Kidney (tissue), 14 donors: ENCODE data around the gene KRT78. TPM values are rescaled to one million over a fixed set of nuclear protein-coding genes. Genes with fewer than 3 reads are reported as not detected.

ENCODE experiments used
- DNase-seq, 5 donors: peaks; one replicate each; pipeline ENCODE4 v3.0.0-alpha.2; 2013 to 2020
- FAIRE-seq: peaks from 2 replicates; lab custom pipeline; 2012; peaks lifted over from hg19 to GRCh38; lab: Jason Lieb, UNC
- H3K27ac ChIP-seq, 2 donors: one replicate each; pipeline ENCODE4 v1.7.0; 2013; ENCODE audit warnings: low read depth in 2 of 2, low read length in 2 of 2, inconsistent platforms in 1 of 2
- H3K27me3 ChIP-seq: one replicate; pipeline ENCODE4 v1.7.1; 2013; ENCODE audit warnings: low read length, inconsistent platforms; ENCODE audit not compliant: control insufficient read depth, insufficient read depth
- H3K36me3 ChIP-seq, 3 donors: one replicate each; pipeline versions ENCODE4 v1.7.0 to v1.7.1; 2013; ENCODE audit warnings: low read length in 3 of 3, control low read depth in 1 of 3, inconsistent platforms in 1 of 3; ENCODE audit not compliant: insufficient read depth in 3 of 3, control insufficient read depth in 2 of 3
- H3K4me1 ChIP-seq, 3 donors: one replicate each; pipeline versions ENCODE4 v1.7.0 to v1.7.1; 2013; ENCODE audit warnings: low read length in 3 of 3, inconsistent platforms in 1 of 3, low read depth in 1 of 3; ENCODE audit not compliant: control insufficient read depth in 2 of 3, insufficient read depth in 2 of 3
- H3K4me3 ChIP-seq, 3 donors: one replicate each; pipeline versions ENCODE4 v1.7.0 to v1.8.1; 2013; ENCODE audit warnings: low read length in 3 of 3, control low read depth in 1 of 3, inconsistent platforms in 1 of 3
- H3K9ac ChIP-seq, 3 donors: one replicate each; pipeline versions ENCODE4 v1.7.0 to v1.7.1; 2013; ENCODE audit warnings: low read length in 3 of 3, control low read depth in 1 of 3, inconsistent platforms in 1 of 3
- H3K9me3 ChIP-seq, 3 donors: one replicate each; pipeline versions ENCODE4 v1.7.0 to v1.7.1; 2013; ENCODE audit warnings: low read length in 3 of 3, control low read depth in 1 of 3, inconsistent platforms in 1 of 3; ENCODE audit not compliant: control insufficient read depth in 2 of 3, insufficient read depth in 1 of 3
- intact Hi-C: fragments of 100-400 bp; cut with DNase I; formaldehyde crosslinking; loops from one replicate; pipeline ENCODE4 v1.11.1; 2022
- polyA plus RNA-seq: library from polyadenylated mRNA; stranded (reverse); fragments of 350-450 nt; fragmentation: Illumina TruSeq; extraction: RNeasy Lipid Tissue Mini Kit (QIAGEN cat#74804); gene quantifications from one replicate; pipeline ENCODE4 v1.2.3, GENCODE V29; 2014; ENCODE audit warnings: low read depth, low replicate concordance; ENCODE audit not compliant: insufficient read depth
- total RNA-seq: library from RNA; stranded (reverse); fragmentation: NEBNext Ultra II Directional; extraction: Animal tissue kit (Norgen Biotek cat#: 25700); gene quantifications from one replicate; pipeline ENCODE4 v1.2.1, GENCODE V29; 2021
- TF ChIP-seq, protein P1 (sequence below): IDR thresholded peaks from 3 replicates; pipeline ENCODE4 v1.5.1; 2012; ENCODE audit warnings: mild to moderate bottlenecking, moderate library complexity, borderline replicate concordance; ENCODE audit not compliant: insufficient read depth; ENCODE audit errors: extremely low read depth
- donor health status: control.
- donor health status: control.
- donor health status: control.
- donor health status: control.
- donor health status: control.
- donor health status: DM: yes; HTN: yes; CAD: no.
- donor health status: Normal renal cell carcinoma (clear cell type).

KRT78 gene
- total and polyA plus RNA-seq, 2 donors from 2014 or later = not detected

DNA sequence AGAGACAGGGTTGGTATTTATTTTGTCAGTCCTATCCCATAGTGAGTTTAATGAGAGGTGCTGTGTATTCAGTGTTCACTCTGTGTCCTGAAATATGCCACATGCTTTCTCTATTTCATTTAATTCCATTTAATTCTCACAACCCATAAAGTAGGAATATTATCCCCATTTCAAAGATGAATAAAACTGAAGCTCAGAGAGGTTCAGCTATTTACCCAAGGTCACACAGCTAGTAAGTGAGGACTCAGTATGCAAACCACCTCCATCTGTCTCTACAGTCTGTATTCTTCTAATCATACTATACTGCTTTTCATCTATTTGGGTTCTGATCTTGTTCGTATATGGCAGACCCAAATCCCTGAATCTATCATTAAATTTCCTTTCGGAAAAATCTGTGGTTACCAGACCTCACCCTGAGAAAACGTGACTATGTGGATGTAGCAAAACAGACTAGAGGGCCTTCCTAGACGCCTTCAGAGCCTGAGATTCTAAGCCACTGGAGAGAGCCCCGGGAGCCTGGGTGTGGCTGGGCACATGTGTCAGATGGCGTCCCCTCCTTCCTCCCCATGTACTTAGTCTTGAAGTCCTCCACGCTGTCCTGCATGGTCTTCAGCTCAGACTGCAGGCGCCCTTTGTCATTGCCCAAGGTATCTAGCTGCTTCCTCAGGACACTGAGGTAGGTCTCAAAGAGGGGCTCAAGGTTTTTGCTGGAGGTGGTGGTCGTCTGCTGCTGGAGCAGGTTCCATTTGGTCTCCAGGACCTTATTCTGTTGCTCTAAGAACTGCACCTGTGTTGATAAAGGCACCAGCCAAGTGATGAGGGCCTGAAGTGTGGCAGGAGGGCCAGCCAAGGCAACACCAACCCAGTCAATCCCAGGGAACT is 37.4 kb downstream of the KRT78 start:
- H3K9me3 ChIP-seq = no peaks in the 10 kb centered on the region
- H3K4me1 ChIP-seq = no peaks in the 10 kb centered on the region
- intact Hi-C loops = no loop called here
- no peak overlapping the region for H3K4me3 ChIP-seq
- TF ChIP-seq, protein P1, sequence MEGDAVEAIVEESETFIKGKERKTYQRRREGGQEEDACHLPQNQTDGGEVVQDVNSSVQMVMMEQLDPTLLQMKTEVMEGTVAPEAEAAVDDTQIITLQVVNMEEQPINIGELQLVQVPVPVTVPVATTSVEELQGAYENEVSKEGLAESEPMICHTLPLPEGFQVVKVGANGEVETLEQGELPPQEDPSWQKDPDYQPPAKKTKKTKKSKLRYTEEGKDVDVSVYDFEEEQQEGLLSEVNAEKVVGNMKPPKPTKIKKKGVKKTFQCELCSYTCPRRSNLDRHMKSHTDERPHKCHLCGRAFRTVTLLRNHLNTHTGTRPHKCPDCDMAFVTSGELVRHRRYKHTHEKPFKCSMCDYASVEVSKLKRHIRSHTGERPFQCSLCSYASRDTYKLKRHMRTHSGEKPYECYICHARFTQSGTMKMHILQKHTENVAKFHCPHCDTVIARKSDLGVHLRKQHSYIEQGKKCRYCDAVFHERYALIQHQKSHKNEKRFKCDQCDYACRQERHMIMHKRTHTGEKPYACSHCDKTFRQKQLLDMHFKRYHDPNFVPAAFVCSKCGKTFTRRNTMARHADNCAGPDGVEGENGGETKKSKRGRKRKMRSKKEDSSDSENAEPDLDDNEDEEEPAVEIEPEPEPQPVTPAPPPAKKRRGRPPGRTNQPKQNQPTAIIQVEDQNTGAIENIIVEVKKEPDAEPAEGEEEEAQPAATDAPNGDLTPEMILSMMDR = no peak
- no peak for FAIRE-seq
- no peak for DNase-seq
- no peaks in the 10 kb centered on the region for H3K27me3 ChIP-seq
- no peak overlapping the region for H3K9ac ChIP-seq
- H3K27ac ChIP-seq = no peak overlapping the region
- H3K36me3 ChIP-seq = no peaks in the 10 kb centered on the region

DNA sequence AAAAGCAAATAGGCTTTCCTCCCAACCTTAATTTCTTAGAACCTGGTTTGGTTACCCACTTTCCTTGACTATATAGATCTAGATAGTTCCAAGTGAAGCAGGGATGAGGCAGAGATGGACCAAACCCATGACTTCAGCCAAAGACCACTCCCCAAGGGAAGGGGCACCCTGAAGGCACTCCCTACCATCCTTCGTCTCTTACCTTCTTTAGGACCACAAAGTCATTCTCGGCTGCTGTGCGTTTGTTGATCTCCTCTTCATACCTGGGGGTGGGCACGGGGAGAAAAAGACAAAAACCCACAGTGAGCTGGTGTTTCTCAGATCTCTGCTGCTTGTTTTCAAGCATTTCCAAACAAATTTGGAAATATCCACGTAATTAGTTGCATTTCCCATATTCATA is 38.2 kb downstream of the KRT78 start:
- no peaks in the 10 kb centered on the region for H3K4me1 ChIP-seq
- H3K4me3 ChIP-seq = no peak overlapping the region
- H3K27me3 ChIP-seq = no peaks in the 10 kb centered on the region
- FAIRE-seq (no peak), DNase-seq (no peak)
- H3K9ac ChIP-seq = no peak overlapping the region
- no peak overlapping the region for H3K27ac ChIP-seq
- intact Hi-C loops = no loop called here
- TF ChIP-seq, protein P1 = no peak
- no peaks in the 10 kb centered on the region for H3K9me3 ChIP-seq
- no peaks in the 10 kb centered on the region for H3K36me3 ChIP-seq

DNA sequence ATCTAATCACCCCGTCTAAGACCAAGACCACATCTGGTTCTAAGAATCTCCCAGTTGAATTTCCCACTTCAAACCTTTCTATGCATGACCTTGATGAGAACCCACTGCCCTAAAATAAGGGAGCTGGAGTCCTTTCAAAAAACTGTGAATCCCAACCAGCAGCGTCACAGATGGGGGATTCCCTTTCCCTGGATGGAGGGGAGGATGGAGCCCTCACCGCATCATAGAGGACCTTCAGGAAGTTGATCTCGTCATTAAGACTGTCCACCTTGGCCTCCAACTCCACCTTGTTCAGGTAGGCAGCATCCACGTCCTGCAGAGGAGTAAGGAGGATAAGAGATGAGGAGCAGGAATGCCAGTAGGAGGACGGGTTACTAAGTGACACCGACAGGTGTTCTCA is 39.6 kb downstream of the KRT78 start:
- FAIRE-seq = no peak
- intact Hi-C loops = no loop called here
- Histone ChIP-seq H3K9ac (no peak overlapping the region), H3K9me3 (no peaks in the 10 kb centered on the region), H3K27ac (no peak overlapping the region), H3K4me3 (no peak overlapping the region), H3K4me1 (no peaks in the 10 kb centered on the region), H3K36me3 (no peaks in the 10 kb centered on the region), H3K27me3 (no peaks in the 10 kb centered on the region)
- TF ChIP-seq, protein P1 = no peak
- DNase-seq = no peak
